ENCODE data around the gene MLLT3.

DNA sequence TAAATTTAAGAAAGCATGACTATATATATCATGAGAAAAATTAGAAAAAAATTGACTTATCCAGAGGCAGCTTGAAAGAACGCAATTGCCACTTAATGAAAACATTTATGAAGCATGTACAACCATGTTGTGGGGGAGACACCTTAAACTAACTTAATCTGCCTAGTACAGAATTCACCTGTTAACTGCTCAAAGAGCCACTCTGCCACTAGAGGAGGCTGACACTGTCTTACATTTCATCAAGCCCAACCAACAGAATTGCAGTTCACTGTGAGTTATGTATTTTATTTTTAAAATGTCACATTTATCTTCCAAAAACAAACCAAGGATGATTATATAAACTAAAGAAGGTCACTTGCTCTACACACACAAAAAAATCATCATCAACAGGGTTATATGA, 252.9 kb downstream of the MLLT3 start:
- TF ChIP-seq, protein P1, sequence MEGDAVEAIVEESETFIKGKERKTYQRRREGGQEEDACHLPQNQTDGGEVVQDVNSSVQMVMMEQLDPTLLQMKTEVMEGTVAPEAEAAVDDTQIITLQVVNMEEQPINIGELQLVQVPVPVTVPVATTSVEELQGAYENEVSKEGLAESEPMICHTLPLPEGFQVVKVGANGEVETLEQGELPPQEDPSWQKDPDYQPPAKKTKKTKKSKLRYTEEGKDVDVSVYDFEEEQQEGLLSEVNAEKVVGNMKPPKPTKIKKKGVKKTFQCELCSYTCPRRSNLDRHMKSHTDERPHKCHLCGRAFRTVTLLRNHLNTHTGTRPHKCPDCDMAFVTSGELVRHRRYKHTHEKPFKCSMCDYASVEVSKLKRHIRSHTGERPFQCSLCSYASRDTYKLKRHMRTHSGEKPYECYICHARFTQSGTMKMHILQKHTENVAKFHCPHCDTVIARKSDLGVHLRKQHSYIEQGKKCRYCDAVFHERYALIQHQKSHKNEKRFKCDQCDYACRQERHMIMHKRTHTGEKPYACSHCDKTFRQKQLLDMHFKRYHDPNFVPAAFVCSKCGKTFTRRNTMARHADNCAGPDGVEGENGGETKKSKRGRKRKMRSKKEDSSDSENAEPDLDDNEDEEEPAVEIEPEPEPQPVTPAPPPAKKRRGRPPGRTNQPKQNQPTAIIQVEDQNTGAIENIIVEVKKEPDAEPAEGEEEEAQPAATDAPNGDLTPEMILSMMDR (IDR thresholded peaks at IDR 0.05; ENCODE audit: control extremely low read depth in 1 of 3, insufficient read depth in 1 of 3, low read depth in 1 of 3, low read length in 3 of 3) = peak in 1 of 3 experiments; percentile 27; a peak in 1 of 4 replicates
- no peak for TF ChIP-seq POLR2A (IDR thresholded peaks at IDR 0.05; ENCODE audit: control extremely low read depth in 1 of 2, low read depth in 2 of 2, low read length in 2 of 2)
- no peak for TF ChIP-seq CBX5 (IDR thresholded peaks at IDR 0.05; ENCODE audit: low read depth, low read length)
- no peak for TF ChIP-seq EGR1 (IDR thresholded peaks at IDR 0.05; ENCODE audit: borderline replicate concordance, low read depth, low read length)
- no peak for TF ChIP-seq JUN (IDR thresholded peaks at IDR 0.05; ENCODE audit: low read depth, low read length)
- TF ChIP-seq GABPA (IDR thresholded peaks at IDR 0.05; ENCODE audit: borderline replicate concordance, insufficient read depth, low read length) = no peak
- TF ChIP-seq TAF1 (IDR thresholded peaks at IDR 0.05; ENCODE audit: low read depth, low read length) = no peak
- TF ChIP-seq YY1 (IDR thresholded peaks at IDR 0.05; ENCODE audit: low read depth, low read length) = no peak

Data from H1 (cell line).